DMS114 treated with DMSO at 0.1 percent for 48 hours (cell line): ENCODE results near the gene SLC25A26.

ENCODE experiments used
- DNase-seq: peaks from one replicate; lab custom pipeline; 2025; ENCODE audit not compliant: unreplicated experiment; lab: John Stamatoyannopoulos, UW

Gene SLC25A26

DNA sequence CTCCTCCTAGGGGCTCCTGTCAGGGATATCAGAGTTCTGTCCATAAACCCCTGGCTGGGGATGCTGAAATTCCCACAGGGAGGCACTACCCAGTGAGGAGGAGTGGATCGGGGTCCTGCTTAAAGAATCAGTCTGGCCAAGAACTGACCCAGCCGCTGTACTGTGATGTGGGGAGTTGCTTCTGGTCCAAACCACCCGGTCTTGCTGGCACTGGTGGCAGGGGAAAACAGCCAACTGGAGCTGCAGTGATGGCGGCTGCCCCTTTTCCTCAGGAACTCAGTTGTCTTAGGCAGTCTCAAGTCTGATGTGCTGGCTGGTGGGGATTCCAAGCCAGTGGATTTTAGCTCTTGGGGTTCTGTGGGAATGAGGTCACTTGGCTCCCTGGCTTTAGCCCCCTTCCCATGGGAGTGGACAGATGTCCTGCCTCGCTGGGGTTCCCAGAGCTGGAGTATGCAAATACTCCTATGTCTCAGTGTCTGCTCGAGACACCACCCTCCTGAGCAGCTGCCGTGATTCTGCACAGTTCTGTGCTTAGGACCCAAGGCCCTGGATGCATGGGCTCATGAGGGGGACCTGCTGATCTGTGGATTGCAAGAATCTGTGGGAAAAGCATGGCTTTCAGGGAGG, 97.1 kb downstream of the SLC25A26 start:
- no peak for DNase-seq

DNA sequence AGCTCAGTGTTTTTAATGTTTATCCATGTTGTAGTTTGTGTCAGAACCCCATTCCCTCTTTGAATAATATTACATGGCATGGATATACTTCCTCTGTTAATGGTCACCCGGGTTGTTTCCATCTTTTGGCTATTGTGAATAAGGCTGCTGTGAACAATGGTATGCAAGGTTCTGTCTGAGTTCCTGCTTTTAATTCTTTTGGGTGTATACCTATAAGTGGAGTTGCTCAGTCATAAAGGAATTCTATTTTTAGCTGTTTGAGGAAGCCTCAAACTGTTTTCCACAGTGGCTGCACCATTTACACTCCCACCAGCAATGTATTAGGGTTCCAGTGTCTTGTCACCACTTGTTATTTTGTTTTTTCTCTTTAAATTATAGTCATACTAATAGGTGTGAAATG, 99.6 kb downstream of the SLC25A26 start:
- no peak for DNase-seq

DNA sequence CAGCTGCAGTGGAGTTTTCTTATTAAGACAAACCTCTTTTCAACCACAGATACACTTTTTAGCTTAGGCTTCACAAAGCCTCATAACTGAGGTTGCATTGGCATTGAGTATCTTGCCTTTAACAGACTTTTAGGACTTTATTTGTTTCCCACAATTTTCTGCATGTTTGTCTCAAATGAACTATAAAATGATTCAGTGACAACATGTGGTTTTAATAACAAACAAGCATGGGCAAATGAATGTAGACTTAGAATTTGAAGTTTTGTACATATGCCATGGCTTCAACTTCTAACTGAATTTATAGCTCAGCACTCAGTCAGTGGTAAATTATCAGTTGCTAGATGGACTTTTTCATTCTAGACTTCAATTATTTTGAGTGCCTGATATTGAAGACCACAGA, 101.6 kb downstream of the SLC25A26 start:
- DNase-seq: no peak

DNA sequence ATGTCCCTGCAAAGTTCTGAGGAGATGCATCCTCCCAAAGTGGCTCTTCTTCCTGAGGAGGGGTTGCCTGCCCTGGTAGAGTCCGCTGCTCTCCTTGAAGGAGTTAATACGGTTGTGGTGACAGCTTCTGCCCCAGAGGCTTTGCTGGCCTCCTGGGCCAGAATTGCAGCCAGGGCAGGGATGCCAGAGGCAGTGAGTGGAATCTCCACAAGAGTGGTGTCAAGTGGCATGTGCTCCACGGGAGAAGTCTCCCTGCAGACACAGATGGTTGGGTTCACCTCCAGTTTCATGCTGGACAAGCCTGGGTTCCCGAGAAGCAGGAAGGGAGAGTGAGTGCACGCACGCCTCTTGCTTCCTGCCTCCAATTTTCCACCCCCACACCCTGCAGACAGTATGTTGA, 105.5 kb downstream of the SLC25A26 start:
- no peak for DNase-seq

DNA sequence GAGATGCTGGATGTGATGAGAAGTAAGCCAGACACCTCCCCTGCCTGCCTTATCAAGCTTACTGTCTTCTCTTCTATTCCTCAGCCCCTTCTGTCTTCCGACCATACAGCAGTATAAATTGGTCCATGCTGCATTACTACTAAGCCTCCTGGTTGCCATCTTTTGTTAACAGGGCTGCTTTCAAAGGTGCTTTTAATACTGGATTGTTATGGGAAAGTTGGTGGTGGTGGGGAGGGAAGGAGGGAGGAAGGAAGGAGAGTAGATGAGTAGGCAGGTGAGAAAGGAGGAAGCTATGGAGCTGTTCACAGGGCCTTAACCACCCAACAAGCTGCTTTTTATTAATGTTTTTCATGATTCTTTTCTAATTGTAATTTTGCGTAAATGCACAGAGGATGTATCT, 114.9 kb downstream of the SLC25A26 start:
- DNase-seq: no peak

DNA sequence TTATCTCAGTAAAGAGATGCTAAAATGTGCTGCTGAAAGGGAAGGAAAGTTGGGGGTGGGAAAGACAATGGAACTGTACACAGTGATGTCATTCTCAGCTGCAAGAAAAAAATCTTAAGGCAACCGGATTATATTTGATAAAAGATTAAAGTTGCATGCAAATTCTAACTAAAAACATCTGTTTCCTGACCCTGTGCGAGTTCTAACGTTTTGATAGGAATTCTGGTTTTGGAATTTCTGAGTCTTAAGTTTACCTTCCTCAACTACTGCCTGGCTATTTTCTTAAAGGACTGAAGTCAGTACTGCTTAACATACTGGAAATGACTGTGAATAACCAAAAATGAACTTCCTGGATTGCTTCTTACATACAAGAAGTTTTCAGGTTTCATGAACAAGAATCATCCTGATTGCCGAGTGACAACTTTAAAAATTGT, 115.5 kb downstream of the SLC25A26 start:
- DNase-seq: no peak

DNA sequence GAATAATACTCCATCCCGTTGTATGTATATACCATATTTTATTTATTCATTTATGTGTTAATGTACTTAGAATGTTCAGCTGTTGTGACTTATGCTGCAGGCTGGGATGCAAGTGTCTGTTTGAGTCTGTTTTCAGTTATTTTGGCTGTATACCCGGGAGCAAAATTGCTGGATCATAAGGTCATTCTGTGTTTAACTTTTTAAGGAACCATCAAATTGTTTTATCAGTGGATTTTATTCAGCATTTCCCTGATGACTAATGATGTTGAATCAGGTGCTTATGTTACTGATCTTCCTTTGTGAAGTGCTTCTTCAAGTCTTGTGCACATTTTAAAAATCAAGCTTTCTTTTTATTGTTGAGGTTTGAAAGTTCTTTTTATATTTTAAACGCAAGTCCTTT, 118.1 kb downstream of the SLC25A26 start:
- no peak for DNase-seq

DNA sequence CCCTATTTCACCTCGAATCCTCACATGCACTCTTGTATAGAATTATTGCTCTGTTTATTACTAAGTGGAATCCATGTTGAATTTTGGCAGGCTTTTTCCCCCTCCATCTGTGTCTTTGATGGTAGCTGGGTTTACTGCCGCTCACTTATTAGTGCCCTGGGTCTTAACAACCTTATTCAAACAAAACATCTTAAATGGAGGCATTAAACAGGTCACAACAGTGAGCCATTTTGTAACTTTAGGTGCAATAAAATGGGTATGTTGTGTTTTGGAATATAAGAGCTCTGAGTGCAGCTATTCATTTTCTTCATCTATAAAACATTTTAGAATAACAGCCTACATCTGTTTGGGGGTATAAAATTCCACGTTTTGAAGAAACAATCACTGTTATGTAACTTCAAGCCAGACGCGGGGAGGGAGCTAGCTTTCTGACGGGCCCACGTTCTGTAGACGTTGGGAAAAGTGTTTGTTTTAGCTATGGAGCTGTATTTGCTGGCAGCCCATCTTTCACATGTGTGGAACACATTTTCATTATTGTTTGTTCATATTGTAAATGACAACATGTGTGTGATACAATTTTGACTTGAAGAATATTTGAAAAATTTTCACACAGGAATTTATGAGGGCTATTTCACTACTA, 122.0 kb downstream of the SLC25A26 start:
- no peak for DNase-seq

DNA sequence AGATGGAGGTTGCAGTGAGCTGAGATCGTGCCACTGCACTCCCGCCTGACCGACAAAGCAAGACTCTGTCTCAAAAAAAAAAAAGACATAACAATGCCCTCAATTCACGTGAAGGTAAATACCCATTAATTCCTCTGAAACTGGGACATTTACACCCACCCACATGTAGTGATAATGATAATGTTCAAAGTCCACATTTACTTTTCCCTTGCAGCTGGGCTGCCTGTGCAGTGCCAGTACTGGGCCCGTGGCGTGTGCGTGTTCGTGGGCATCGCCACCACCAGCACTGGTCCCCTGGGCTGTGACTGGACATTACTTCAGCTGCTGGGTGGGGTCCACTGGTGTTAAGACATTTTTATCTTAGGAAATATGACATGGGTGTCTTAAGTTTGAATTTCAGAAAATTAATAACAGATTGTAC, 123.6 kb downstream of the SLC25A26 start:
- no peak for DNase-seq

DNA sequence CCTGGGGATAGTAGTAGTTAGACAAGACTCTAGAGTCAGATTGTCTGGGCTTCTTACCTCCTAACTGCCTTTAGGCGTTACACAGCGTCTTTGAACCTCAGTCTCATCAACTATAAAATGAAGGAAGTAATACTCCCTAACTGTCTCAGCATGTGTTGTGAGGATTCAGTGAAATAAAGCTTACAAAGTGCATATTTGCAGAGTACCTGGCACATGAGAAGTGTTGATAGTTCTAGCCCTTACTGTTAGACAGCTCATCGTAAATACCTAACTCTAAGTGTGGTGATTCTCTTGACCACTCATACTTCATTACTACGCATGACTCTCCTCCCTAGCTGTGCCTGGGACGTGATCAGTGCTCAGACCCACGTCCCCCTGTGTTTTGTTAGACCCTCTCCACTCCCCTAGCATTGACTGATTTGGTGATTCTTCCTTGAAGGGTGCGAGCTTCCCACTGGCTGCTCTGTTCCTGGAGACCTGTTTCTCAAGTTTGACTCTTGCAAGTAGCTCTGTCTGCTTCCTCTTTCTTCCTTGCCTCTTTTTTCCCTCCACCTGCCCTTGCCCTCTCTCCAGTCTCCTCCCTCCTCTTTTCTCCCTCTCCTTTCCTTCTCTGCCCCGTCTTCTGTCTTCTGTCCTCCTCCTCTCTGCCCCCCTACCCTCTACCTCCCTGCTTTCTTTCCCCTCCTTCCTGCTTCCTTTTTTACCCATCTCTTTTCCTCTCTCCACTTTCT, 124.2 kb downstream of the SLC25A26 start:
- DNase-seq: no peak

DNA sequence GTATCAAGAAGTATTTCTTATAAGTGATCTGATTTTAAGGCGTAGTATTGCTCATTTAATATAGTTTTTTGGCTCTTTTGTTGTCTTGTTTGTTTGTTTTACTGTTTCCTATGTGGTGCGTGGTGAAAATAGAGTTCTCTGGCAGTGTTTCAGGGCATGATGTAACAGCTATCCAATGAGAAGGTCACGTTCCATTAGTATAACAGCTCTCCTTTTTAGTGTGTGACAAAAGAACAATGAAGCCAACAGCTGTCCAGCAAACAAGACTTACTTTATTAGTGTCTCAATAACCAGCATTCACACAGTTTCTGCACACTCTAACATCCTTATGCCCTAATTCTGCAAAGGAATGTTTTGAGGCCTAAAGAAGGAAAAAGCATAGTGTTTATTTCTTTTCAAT, 127.9 kb downstream of the SLC25A26 start:
- DNase-seq: no peak

DNA sequence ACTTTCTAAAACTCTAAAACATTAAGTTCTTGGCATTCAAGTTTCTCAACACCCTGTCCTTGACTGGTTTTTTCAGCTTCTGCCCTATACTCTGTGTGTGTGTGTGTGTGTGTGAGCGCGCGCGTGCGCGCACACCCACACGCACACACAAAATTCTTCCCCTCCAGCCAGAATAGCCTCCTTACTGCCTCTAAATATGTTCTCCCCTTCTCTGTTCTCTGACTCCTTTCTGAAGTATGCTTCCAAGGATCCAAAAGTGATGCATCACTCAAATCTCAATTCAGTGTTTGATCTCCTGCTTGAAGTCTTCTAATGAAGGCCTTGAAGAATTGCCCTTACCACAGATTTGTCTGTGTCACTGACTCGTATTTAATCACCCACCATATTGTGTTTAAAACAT, 129.8 kb downstream of the SLC25A26 start:
- no peak for DNase-seq

DNA sequence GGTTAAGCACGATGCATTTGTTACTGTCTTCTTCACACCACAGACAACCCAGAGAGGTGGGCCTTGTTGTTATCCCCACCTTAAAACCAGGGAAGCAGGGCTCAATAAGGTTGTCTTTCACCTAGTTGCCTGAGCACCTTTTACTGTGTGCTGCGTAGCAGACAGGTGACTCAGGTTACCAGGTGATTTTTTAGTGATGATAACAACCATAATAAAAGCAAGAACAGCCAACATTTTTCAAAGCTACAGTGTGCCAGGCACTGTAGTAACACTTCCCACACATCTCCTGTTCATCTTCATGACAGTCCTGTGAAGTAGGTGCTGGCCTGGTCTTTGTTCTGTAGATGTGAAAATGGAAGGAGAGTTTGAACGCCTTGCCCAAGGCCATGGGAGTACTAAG, 132.2 kb downstream of the SLC25A26 start:
- DNase-seq: no peak

DNA sequence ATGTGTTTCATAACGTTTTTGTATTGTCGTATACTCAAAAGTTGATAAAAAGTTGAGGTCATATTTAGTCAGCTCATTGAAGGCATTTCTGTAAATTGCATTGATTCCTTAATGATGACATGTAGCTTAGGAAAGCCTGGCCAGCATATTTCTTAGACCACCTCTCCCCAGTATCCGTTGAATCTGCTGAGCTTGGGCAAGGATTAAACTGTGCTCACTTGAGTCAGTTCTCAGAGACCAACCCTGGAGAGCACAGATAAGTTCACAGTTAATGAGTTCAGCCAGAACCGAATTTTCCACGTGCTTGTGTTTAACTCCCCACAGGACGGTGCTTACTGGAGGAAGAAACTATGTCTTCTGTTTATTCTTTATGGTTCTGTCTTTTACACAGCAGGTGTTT, 132.7 kb downstream of the SLC25A26 start:
- no peak for DNase-seq

DNA sequence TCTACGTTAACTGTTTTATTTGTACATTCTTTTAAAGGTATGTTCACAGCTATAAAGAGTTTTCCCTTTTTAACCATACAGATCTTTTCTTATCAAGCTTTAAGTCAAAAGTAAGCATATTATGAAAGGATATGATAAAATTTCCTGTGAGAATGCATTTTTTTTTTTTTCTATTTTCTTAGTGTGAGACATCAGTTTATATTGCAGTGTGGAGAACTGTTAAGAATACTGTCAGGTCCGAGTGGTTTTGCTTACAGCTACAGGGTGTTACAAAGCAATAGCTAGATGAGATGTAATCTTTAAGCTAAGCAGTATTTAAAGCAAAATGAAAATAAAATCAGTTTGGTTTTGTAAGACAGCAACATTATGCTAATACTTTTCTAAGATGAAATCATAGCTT, 133.2 kb downstream of the SLC25A26 start:
- no peak for DNase-seq

DNA sequence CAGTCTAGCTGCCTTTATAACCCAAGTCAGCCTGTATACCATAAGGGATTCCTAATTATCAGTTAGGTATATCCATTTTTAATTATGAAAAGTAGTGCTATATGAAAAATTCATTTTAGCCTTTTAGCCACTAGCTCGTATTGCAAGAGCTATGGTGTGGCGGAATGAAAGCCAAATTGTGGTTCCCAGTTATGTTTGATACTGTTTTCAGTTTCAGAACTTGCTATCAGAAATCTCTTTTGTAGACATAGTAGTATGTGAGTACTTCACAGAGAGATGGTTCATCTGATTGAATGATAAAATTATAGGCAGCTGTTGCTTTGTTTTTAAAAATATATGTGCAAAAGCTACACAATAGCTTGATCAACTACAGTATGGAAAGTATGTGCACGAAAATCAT, 134.6 kb downstream of the SLC25A26 start:
- no peak for DNase-seq

DNA sequence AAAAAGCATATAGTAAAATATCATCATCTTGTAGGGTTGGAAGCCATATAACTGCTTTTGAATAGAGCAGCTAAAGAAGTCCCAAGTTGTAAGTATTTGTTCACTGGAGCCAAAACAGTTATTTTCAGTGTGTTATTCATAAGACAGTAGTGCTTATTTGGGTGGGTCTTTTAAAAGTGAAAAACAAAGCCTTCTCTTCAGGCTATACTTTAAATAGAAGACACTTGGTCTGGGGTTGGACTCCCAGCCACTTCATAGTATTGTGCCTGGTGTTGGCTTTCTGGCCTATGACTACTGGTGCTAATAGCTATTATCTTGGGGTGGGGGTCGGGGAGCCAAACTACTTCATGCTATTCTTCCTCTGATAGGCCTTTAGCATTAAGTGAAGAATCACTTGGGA, 135.2 kb downstream of the SLC25A26 start:
- DNase-seq: no peak

DNA sequence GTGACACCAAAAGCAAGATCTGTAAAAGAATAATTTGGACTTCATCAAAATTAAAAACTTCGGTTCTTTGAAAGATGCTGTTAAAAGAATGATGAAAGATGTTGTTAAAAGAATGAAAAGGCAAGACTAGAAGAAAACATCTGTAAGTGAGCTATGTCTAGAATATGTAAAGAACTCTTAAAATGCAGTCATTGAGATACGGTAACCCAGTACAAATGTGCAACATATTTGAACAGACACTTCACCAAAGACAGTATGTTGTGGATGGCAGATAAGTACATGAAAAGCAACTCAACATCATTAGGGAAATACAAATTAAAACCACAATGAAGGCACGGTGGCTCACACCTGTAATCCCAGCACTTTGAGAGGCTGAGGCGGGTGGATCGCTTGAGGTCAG, 140.6 kb downstream of the SLC25A26 start:
- no peak for DNase-seq

DNA sequence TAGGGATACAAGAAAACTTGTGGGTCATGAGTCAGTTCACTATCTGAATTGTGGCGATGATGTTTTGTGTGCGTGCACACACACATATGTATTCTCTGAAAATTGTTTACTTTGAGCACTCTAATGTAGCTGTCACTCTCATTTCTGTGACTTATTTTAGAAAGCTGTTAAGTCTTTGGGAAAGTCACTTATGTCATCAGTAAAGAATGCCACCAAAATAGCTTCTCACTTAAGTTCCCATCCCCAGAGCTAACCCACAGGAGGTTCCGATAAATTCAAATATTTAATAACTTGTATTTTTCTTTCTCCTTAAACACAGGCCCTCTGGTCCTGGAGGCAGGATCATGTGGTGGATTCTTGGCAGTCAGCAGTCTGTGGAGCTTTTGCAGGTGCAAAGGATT, 141.7 kb downstream of the SLC25A26 start:
- no peak for DNase-seq

DNA sequence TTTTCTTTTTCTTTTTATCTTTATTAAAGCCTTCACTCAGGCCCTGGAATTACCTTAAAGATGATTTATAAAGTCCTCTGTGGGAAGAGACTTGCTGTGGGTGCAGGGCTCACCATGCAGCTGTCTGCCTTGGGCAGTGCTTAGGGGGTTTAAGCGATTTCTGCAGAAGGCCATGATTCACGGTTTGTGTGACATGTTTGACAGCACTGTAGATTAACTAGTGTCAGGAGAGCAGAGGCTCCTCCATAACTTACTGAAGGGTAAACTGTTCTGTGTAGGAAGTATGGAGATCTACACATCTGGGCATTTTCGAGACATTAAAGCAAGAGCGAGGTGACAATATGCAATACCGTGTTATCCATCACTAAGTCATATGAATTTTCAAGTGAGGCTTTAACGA, 142.3 kb downstream of the SLC25A26 start:
- DNase-seq: no peak

DNA sequence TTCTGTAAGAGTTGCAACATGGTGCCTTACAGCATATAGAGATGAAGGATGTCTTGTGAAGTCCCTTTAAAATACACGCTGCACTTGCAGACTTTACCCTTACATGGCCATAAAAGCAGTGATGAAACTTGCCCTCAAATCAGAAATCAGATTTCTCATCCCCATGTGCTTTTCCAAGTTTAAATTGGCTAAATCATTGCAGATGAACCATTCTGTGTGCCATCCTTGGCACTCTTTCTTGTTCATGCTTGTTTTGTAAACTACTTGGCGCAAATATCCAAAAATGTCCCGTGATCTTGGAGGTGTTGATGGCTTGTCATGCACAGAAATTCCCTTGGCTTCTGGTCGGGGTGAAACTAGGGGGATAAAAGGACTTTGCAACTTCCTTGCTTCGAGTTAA, 144.3 kb downstream of the SLC25A26 start:
- DNase-seq: no peak

DNA sequence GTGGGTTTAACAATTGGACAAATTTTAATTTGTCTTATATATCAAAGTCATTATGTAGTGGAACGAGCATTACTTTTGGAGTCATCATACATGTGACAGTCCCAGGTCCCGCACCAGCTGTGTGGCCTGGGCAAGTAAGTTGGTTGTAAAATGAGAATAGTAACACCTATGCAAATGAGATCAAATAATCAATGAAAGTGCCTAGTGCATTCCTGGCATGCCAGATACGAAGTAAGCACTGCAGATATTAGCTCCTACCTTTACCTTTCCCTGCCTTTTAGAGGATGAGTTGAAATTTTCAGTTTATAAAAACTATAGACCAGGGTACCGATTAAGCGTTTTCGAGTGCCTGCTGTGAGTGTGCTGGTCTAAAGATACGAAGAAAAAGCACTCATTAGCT, 145.9 kb downstream of the SLC25A26 start:
- no peak for DNase-seq
